BJ (cell line): Measurements from ENCODE around the gene CLDN19. TPM values are rescaled to one million over a fixed set of nuclear protein-coding genes. Genes with fewer than 3 reads are reported as not detected.
"Not testable (repeated sequence)": the region's sequence is repeated elsewhere in the genome, so short reads cannot be mapped to it uniquely, and the experiment has no call there.

Source experiments
- CTCF ChIA-PET: fragments of 350-600 bp; formaldehyde crosslinking; extraction: SDS; loops from one replicate; lab custom pipeline; 2021; ENCODE audit warnings: antibody characterized with exemption, inconsistent platforms; lab: Yijun Ruan, JAX
- POLR2A ChIA-PET: fragments of 300-600 bp; sonication (Branson Sonifier 250); formaldehyde crosslinking; extraction: SDS; loops from one replicate; lab custom pipeline; 2021; ENCODE audit warnings: antibody characterized with exemption; lab: Charles Lee
- DNase-seq: peaks from one replicate; pipeline ENCODE4 v3.0.0-alpha.2; 2011; ENCODE audit warnings: low read depth
- H3K27me3 ChIP-seq: 2 replicates; pipeline ENCODE4 v1.6.0; 2011; ENCODE audit warnings: low read length; ENCODE audit not compliant: control insufficient read depth, insufficient read depth
- H3K36me3 ChIP-seq: 2 replicates; pipeline ENCODE4 v1.5.1; 2011; ENCODE audit warnings: low read length; ENCODE audit not compliant: control insufficient read depth, insufficient read depth
- H3K4me3 ChIP-seq: 2 replicates; pipeline ENCODE4 v1.5.1; 2011; ENCODE audit warnings: low read depth, mild to moderate bottlenecking, control low read depth, low read length
- polyA plus RNA-seq: library from polyadenylated mRNA; depleted of rRNA; stranded (reverse); fragments of >200 nt; gene quantifications from 2 replicates; pipeline ENCODE4 v1.2.3, GENCODE V29; 2011
- TF ChIP-seq, protein P1 (sequence below): IDR thresholded peaks from 2 replicates; pipeline ENCODE4 v1.5.1; 2011; ENCODE audit warnings: low read depth, mild to moderate bottlenecking, control low read depth, inconsistent platforms, low read length, moderate library complexity; ENCODE audit not compliant: insufficient read depth

Gene CLDN19
- polyA plus RNA-seq, 1 experiment: not detected

DNA sequence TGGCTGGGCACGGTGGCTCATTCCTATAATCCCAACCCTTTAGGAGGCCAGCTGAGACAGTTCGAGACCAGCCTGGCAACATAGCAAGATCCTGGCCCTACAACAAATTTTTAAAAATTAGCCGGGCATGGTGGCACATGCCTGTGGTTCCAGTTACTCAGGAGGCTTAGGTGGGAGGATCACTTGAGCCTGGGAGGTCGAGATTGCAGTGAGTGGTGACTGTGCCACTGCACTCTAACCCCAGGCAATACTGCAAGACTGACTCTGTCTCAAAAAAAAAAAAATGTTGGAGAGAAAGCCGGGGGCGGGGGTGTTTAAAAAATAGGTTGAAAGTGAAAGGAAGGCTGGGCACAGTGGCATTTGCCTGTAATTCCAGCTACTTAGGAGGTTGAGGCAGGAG is 16.5 kb downstream of the CLDN19 start:
- Histone ChIP-seq H3K27me3 (no peaks in the 10 kb centered on the region), H3K36me3 (no peaks in the 10 kb centered on the region), H3K4me3 (no peak overlapping the region)
- TF ChIP-seq, protein P1, sequence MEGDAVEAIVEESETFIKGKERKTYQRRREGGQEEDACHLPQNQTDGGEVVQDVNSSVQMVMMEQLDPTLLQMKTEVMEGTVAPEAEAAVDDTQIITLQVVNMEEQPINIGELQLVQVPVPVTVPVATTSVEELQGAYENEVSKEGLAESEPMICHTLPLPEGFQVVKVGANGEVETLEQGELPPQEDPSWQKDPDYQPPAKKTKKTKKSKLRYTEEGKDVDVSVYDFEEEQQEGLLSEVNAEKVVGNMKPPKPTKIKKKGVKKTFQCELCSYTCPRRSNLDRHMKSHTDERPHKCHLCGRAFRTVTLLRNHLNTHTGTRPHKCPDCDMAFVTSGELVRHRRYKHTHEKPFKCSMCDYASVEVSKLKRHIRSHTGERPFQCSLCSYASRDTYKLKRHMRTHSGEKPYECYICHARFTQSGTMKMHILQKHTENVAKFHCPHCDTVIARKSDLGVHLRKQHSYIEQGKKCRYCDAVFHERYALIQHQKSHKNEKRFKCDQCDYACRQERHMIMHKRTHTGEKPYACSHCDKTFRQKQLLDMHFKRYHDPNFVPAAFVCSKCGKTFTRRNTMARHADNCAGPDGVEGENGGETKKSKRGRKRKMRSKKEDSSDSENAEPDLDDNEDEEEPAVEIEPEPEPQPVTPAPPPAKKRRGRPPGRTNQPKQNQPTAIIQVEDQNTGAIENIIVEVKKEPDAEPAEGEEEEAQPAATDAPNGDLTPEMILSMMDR: no peak
- ChIA-PET POLR2A (interaction anchor here (0.6 kb wide), 1 partner anchor 938 kb away, joined by 7 read pairs; no protein-coding TSS in a partner anchor), CTCF (no interaction called here)
- no peak for DNase-seq

DNA sequence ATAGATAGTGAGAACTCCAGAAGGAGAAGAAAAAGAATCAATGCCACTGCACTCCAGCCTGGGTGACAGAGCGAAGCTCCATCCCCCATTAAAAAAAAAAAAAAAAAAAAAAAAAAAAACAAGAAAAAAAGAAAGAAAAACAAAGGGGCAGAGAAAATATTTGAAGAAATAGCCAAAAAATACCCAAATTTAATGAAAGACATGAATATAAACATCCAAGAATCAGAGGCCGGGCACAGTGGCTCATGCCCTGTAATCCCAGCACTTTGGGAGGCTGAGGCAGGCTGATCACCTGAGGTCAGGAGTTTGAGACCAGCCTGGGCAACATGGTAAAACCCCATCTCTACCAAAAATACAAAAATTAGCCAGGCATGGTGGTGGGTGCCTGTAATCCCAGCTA is 17.6 kb downstream of the CLDN19 start:
- CTCF ChIA-PET, H3K4me3 ChIP-seq, DNase-seq, H3K36me3 ChIP-seq, H3K27me3 ChIP-seq: not testable (repeated sequence)
- POLR2A ChIA-PET: interaction anchor here (0.6 kb wide), 1 partner anchor 927 kb away, joined by 4 read pairs; no protein-coding TSS in a partner anchor

DNA sequence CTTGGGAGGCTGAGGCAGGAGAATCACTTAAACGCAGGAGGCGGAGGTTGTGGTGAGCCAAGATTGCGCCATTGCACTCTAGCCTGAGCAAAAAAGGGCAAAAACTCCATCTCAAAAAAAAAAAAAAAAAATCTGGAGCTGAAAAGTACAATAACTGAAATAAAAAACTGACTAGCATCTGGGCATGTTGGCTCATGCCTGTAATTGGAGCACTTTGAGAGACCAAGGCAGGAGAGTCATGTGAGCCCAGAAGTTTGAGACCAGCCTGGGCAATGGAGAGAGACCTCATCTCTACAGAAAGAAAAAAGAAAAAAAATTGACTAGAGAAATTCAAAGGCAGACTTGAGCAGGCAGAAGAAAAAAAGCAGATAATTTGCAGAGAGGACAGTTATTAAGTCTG is 18.1 kb downstream of the CLDN19 start:
- Histone ChIP-seq H3K27me3 (no peaks in the 10 kb centered on the region), H3K4me3 (no peak overlapping the region), H3K36me3 (no peaks in the 10 kb centered on the region)
- CTCF ChIA-PET: no interaction called here
- TF ChIP-seq, protein P1: no peak
- DNase-seq: no peak
- POLR2A ChIA-PET: interaction anchor here (0.6 kb wide), 1 partner anchor 927 kb away, joined by 4 read pairs; no protein-coding TSS in a partner anchor

DNA sequence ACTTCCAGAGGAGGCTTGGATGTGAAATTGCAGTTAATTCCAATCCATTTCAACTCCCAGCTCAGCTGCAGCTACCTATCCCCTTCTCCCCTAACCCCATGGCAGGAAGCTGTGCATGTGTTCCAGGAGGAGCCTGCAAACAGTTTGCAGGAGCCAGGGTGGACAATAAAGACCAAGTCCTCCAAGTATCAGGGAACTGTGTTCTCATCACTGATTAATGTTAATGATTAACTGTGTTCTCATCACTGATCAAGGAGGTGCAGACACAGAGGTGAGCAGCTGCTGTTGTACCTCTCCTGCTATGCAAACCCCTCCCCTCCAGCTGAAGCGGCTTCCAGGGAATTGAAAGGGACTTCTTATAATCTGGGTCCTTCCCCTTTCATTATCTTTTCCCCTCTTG is 19.2 kb downstream of the CLDN19 start:
- Histone ChIP-seq H3K4me3 (no peak overlapping the region), H3K27me3 (no peaks in the 10 kb centered on the region), H3K36me3 (no peaks in the 10 kb centered on the region)
- POLR2A ChIA-PET: no interaction called here
- no peak for DNase-seq
- TF ChIP-seq, protein P1: no peak
- CTCF ChIA-PET: interaction anchor here (0.5 kb wide), 1 partner anchor 60 kb away, joined by 3 read pairs; no protein-coding TSS in a partner anchor

DNA sequence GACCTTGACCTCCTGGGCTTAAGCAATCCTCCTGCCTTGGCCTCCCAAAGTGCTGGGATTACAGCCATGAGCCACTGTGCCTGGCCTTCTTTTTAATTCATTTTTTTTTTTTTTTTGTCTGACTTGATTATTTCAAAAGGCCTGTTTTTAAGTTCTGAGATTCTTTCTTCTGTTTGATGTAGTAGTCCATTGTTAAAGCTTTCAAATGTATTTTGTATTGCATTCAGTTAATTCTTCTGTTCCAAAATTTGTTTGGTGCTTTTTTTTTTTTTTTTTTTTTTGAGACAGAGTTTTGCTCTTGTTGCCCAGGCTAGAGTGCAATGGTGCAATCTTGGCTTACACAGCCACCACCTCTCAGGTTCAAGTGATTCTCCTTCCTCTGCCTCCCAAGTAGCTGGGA is 25.6 kb downstream of the CLDN19 start:
- H3K36me3 ChIP-seq, H3K4me3 ChIP-seq, H3K27me3 ChIP-seq, CTCF ChIA-PET, DNase-seq, POLR2A ChIA-PET: not testable (repeated sequence)

DNA sequence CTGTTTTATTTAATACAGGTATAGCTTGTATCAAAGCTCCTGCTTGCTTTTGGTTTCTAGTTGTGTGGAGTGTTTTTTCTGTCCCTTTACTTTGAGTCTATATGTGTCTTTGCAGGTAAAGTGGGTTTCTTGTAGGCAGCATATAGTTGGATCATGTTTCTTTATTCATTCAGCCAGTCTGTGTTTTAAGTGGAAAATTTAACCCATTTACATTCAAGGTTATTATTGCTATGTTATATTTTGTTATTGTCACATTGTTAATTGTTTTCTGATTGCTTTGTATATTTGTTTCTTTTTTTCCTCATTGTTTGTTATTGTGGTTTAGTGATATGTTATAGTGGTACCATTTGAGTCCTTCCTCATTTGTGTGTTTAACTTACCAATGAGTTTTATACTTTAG is 26.7 kb downstream of the CLDN19 start:
- ChIA-PET CTCF (no interaction called here), POLR2A (no interaction called here)
- Histone ChIP-seq H3K27me3 (no peaks in the 10 kb centered on the region), H3K4me3 (no peak overlapping the region), H3K36me3 (no peaks in the 10 kb centered on the region)
- DNase-seq: no peak
- TF ChIP-seq, protein P1: no peak

DNA sequence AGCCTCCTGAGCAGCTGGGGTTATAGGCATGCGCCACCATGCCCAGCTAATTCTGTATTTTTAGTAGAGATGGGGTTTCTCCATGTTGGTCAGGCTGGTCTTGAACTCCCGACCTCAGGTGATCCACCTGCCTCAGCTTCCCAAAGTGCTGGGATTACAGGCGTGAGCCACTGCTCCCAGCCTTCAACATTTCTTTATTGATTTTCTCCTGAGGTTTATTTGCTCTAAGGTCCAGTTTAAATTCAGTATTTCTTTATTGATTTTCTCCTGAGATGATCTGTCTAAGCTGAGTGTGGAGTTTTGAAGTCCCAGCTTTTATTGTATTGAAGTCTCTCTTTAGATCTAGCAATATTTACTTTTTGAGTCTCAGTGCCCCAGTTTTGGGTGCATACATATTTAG is 27.2 kb downstream of the CLDN19 start:
- H3K27me3 ChIP-seq, DNase-seq, H3K4me3 ChIP-seq, CTCF ChIA-PET, POLR2A ChIA-PET, H3K36me3 ChIP-seq: not testable (repeated sequence)
